Endometrial microvascular endothelial cells (primary cell): ENCODE results near the gene MAFB. TPM values are rescaled to one million over a fixed set of nuclear protein-coding genes. Genes with fewer than 3 reads are reported as not detected.

Source experiments
- in situ Hi-C: cut with HindIII; loops from 2 replicates; pipeline ENCODE4 v1.10.0; 2017; ENCODE audit warnings: low sequenced_read_pairs, low pct_unique_long_range_greater_than_20kb; ENCODE audit errors: inconsistent ontology term
- total RNA-seq: library from RNA; depleted of rRNA; stranded (reverse); fragments of >200 nt; gene quantifications from one replicate; pipeline ENCODE4 v1.2.3, GENCODE V29; 2015; ENCODE audit errors: inconsistent ontology term

Gene MAFB
- total RNA-seq, 1 donor from 2014 or later, result 0.46 TPM

DNA sequence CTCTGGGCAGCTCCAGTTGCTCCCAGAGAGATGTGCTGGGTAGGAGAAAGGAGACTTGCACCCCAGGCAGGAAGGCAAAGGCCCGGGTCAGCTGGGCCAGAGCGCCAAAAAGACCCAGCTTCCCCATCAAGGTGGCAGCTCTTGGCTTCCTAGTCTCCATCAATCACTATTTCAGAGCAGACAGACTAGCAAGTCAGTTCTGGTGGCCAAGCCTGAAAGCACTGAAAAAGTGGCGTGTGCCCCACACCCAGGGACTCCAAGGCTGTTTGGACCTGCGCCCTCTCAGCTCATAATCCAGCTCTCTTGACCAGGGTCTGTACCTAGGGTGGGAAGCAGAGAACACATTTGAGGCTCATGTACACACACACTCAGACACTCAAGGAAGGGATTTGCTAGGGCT is 3.7 kb downstream of the MAFB start:
- in situ Hi-C loops, result no loop called here

GRCh38 chr20:40683894-40684268 is 5.2 kb downstream of the MAFB start:
- in situ Hi-C loops, result no loop called here

- in situ Hi-C loops, result no loop called here
Observed at GRCh38 chr20:40683221-40683893, 5.7 kb downstream of the MAFB start.

GRCh38 chr20:40682104-40682981 is 6.7 kb downstream of the MAFB start:
- in situ Hi-C loops, result no loop called here

- in situ Hi-C loops, result no loop called here
Observed at GRCh38 chr20:40681684-40682083, 7.4 kb downstream of the MAFB start.

DNA sequence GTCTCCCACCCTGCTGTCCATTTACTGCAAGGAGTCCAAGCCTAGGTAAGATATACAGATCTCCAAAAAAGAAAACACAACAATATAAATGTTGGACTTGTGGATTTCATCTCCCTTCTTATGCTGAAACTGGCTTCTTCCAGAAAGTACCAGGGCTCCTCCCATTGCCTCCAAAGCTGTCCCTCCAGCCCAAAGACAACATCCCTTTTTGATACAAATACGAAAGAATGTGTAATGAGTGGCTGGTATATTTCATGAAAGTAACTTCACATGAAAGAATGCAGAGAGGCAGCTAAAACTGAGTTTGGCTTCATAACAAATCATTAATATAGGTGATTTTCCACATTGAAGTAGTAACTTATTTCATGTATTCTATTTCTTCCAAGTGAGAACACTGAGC is 7.9 kb downstream of the MAFB start:
- in situ Hi-C loops, result no loop called here

GRCh38 chr20:40680161-40680959 is 8.7 kb downstream of the MAFB start:
- in situ Hi-C loops, result no loop called here

GRCh38 chr20:40679184-40679583 is 9.9 kb downstream of the MAFB start:
- in situ Hi-C loops, result no loop called here

GRCh38 chr20:40678286-40678875 is 10.7 kb downstream of the MAFB start:
- in situ Hi-C loops, result no loop called here

DNA sequence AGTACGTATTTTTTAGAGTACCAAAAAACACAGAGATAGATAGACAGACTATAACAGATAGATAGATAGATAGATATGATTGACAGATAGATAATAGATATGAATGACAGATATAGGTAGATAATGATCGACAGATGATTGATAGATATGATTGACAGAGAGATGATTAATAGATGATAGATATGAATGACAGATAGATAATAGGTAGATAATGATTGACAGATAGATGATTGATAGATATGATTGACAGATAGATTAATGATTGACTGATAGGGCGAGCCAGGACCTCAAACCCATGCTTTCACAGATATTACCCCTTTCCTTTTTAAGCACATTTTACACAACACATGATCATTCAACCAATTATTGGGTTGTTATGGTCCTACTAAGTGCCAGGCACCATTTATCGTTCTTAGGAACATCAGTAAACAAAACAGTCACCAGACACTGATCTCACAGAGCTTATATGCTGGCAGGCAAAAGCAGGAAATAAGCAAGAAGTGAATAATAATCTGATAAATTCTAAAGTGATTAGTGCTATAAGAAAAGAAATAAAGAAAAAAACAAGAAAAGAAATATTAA is 11.6 kb downstream of the MAFB start:
- in situ Hi-C loops, result no loop called here

DNA sequence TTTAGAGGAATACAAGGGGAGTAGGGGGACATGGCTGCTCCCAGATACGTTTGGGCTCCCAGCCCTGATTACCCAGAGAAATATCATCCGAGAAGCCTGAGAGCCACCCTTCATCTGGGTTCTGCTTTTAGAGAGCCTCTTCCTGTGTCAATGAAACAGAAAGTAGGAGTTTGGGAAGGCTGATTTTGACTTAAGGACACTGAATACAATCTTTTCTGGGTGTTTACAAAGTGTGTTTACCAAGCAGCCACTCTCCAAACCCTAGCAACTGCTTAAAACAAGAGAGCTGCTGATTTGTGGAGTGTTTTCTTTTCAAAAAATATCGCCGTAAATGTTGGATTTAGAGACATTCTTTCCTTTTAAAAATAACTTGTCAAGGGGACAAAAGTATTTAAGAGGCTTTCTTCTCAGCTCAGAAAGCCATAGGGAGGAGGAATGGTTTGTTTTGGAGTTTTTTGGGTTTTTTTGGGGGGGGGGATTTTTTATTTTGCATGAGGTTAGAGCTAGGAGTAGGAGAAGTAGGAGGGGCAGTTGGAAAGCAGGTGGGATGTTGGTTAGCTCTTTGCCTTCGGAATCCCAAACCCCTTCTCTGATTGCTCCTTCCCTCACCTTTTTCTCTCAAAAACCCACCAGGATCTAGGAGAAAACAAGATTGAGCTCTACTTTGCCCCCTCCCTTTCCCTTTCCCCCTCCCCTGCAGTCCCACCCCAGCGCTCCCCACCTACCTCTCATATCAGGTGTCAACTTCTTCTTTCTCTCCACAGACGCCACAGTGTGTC is 12.4 kb downstream of the MAFB start:
- in situ Hi-C loops, result no loop called here

- in situ Hi-C loops, result no loop called here
Observed at GRCh38 chr20:40675599-40676221, 13.3 kb downstream of the MAFB start.

- in situ Hi-C loops, result no loop called here
Observed at GRCh38 chr20:40673442-40673841, 15.6 kb downstream of the MAFB start.

DNA sequence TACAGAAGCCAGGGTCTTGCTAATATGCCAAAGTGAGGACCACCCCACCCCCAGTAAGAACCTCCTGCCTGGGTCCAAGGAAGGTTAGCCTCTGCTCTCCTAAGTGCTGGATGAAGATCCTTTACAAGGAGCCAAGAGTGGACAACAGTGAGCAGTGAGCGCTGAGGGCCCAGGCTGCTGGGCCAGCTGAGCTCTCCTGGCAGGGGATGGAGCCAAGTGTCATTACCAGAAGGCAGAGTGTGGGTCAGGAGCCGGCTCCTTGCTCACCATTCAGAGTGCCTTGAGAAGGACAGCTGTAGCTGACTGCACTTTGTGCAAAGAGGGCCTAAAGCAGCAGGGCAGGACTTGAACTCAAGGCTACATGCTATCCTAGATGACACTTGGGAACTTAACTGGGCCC is 16.9 kb downstream of the MAFB start:
- in situ Hi-C loops, result no loop called here

- in situ Hi-C loops, result no loop called here
Observed at GRCh38 chr20:40670253-40670652, 18.8 kb downstream of the MAFB start.

GRCh38 chr20:40669692-40670091 is 19.3 kb downstream of the MAFB start:
- in situ Hi-C loops, result no loop called here

DNA sequence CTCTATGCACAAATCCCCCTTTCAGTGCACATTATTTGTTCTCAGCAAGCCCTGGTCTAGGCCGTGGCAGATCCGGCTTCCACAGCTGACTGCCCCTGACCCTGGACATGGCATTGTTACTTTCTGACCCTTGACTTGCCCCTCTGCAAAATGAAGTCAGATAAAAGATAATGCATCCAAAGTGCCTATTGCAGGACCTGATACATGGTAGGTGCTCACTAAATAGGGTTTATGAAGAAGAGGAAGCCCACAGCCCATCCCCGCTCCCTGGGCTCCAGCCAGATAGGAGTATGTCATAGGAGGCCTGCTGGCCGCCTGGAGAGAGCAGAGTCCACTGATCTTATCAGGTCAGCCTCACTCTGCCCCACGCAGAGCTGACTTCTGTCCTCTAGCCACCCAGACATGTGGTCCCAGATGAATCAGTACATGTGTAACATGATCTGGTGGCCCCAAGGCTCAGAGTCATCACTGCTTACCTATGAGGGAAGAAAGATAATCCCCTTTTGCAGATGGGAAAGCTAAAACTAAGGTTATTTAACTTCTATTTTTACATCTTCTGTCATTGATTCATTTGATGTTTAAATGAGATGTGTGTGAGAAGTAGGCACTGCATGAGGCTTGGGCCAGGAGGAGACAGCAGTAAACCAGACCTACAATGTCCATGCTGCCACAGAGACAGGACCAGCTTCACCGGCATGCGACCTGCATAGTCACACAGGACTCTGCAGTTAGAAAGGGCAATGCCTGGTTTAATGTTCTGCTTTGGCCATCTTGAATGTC is 20.4 kb downstream of the MAFB start:
- in situ Hi-C loops, result no loop called here
